Loucy (cell line): ENCODE data around the gene SORCS1.

ENCODE experiments used
- CTCF ChIP-seq: fragments of 200-600 bp; sonication (generic); conservative IDR thresholded peaks from 2 replicates; pipeline ENCODE4 v1.5.1; 2014; ENCODE audit warnings: mild to moderate bottlenecking, antibody characterized with exemption, low read length
- EZH2phosphoT487 ChIP-seq: fragments of 200-600 bp; IDR thresholded peaks from 2 replicates; pipeline ENCODE4 v1.6.1; 2018; ENCODE audit warnings: antibody characterized with exemption, mild to moderate bottlenecking, moderate library complexity, borderline replicate concordance

DNA sequence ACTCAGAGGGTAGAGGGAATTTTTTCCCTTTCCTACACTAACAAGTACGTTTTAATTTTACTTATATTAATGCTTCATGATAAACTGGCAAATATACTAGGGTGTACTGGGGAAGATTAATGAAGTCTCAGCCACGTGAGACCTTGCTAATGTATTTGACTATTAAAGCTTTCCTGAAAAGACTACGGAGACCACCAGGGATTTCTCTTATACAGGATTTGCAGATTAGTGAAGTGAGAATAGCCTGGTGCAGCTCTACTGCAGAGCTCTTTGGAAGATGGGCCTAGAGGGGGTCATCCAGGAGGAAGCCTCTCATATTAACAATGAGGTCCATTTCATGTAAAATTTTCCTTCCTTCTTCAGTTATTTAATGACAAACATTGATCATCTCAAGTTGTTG is 379.0 kb downstream of the SORCS1 start:
- TF ChIP-seq CTCF (no peak), EZH2phosphoT487 (no peak)
